Cardiac septum (tissue), 1 donor: ENCODE measurements around the gene GALNT1. TPM values are rescaled to one million over a fixed set of nuclear protein-coding genes. Genes with fewer than 3 reads are reported as not detected.

Source experiments
- DNase-seq: peaks from one replicate; pipeline ENCODE4 v3.0.0-alpha.2; 2020; ENCODE audit warnings: low spot score
- intact Hi-C: fragments of 100-400 bp; cut with DNase I; formaldehyde crosslinking; loops from one replicate; pipeline ENCODE4 v1.14.0; 2022
- total RNA-seq: library from RNA; stranded (reverse); fragmentation: NEBNext Ultra II Directional; extraction: Animal tissue kit (Norgen Biotek cat#: 25700); gene quantifications from one replicate; pipeline ENCODE4 v1.2.1, GENCODE V29; 2021
- donor health status: DM: no; HTN: no; CAD: no.

Gene GALNT1
- total RNA-seq, 1 donor from 2014 or later: 46.6 TPM

- intact Hi-C loops: loop anchor here (2.0 to 10.0 kb wide), 4 partner anchors 36 to 546 kb away; partner anchors contain the start of genes ELP2, INO80C and SLC39A6
- DNase-seq: peak; percentile 83
These were observed 620 bp upstream of the GALNT1 start for GRCh38 chr18:35580701-35581539.

GRCh38 chr18:35581898-35582641, 530 bp downstream of the GALNT1 start:
- DNase-seq: no peak
- intact Hi-C loops: loop anchor here (2.0 to 10.0 kb wide), 4 partner anchors 35 to 545 kb away; partner anchors contain the start of genes ELP2, INO80C and SLC39A6

GRCh38 chr18:35582899-35583558, 1.5 kb downstream of the GALNT1 start:
- no peak for DNase-seq
- intact Hi-C loops: loop anchor here (5.0 to 10.0 kb wide), 3 partner anchors 88 to 544 kb away; partner anchors contain the start of genes ELP2, INO80C and SLC39A6

GRCh38 chr18:35584735-35585134, 3.2 kb downstream of the GALNT1 start:
- intact Hi-C loops: loop anchor here (5.0 to 10.0 kb wide), 3 partner anchors 90 to 543 kb away; partner anchors contain the start of genes ELP2, INO80C and SLC39A6
- DNase-seq: no peak

GRCh38 chr18:35585608-35586007, 4.1 kb downstream of the GALNT1 start:
- intact Hi-C loops: loop anchor here (10.0 kb wide), 2 partner anchors 91 to 181 kb away; partner anchors contain the start of gene INO80C
- no peak for DNase-seq

- intact Hi-C loops: loop anchor here (10.0 kb wide), 2 partner anchors 93 to 183 kb away; partner anchors contain the start of gene INO80C
- no peak for DNase-seq
These were observed 6.6 kb downstream of the GALNT1 start for GRCh38 chr18:35588122-35588521.

- intact Hi-C loops: loop anchor here (10.0 kb wide), 2 partner anchors 94 to 184 kb away; partner anchors contain the start of gene INO80C
- no peak for DNase-seq
These were observed 7.5 kb downstream of the GALNT1 start for GRCh38 chr18:35588995-35589394.

GRCh38 chr18:35589546-35589945, 8.0 kb downstream of the GALNT1 start:
- intact Hi-C loops: loop anchor here (10.0 kb wide), 2 partner anchors 95 to 185 kb away; partner anchors contain the start of gene INO80C
- no peak for DNase-seq

GRCh38 chr18:35590935-35591334, 9.4 kb downstream of the GALNT1 start:
- intact Hi-C loops: no loop called here
- no peak for DNase-seq

- intact Hi-C loops: no loop called here
- DNase-seq: no peak
These were observed 10.8 kb downstream of the GALNT1 start for GRCh38 chr18:35592298-35592697.

GRCh38 chr18:35593859-35594258, 12.3 kb downstream of the GALNT1 start:
- DNase-seq: no peak
- intact Hi-C loops: no loop called here

GRCh38 chr18:35597758-35598157, 16.2 kb downstream of the GALNT1 start:
- intact Hi-C loops: no loop called here

GRCh38 chr18:35602193-35602820, 20.8 kb downstream of the GALNT1 start:
- no peak for DNase-seq
- intact Hi-C loops: no loop called here

More at GRCh38 chr18:35597758-35598157, 16.2 kb downstream of the GALNT1 start:
- no peak for DNase-seq

- no peak for DNase-seq
- intact Hi-C loops: no loop called here
These were observed 21.5 kb downstream of the GALNT1 start for GRCh38 chr18:35603008-35603407.

GRCh38 chr18:35603528-35603927, 22.0 kb downstream of the GALNT1 start:
- intact Hi-C loops: no loop called here
- no peak for DNase-seq

- no peak for DNase-seq
- intact Hi-C loops: no loop called here
These were observed 22.8 kb downstream of the GALNT1 start for GRCh38 chr18:35604369-35604768.

- intact Hi-C loops: no loop called here
- no peak for DNase-seq
These were observed 24.3 kb downstream of the GALNT1 start for GRCh38 chr18:35605686-35606417.

GRCh38 chr18:35609236-35609635, 27.7 kb downstream of the GALNT1 start:
- intact Hi-C loops: no loop called here
- no peak for DNase-seq
